Stimulated activated CD4-positive, alpha-beta T cell treated with anti-CD3 and anti-CD28 coated beads, Interleukin-4, amount 100 ng/mL, for 48 hours (primary cell): ENCODE measurements around the gene KAT8.

Source experiments
- DNase-seq, 2 donors: peaks; one replicate each; pipeline ENCODE4 v3.0.0-alpha.2; 2020; ENCODE audit warnings: low read depth in 2 of 2

KAT8 gene

DNA sequence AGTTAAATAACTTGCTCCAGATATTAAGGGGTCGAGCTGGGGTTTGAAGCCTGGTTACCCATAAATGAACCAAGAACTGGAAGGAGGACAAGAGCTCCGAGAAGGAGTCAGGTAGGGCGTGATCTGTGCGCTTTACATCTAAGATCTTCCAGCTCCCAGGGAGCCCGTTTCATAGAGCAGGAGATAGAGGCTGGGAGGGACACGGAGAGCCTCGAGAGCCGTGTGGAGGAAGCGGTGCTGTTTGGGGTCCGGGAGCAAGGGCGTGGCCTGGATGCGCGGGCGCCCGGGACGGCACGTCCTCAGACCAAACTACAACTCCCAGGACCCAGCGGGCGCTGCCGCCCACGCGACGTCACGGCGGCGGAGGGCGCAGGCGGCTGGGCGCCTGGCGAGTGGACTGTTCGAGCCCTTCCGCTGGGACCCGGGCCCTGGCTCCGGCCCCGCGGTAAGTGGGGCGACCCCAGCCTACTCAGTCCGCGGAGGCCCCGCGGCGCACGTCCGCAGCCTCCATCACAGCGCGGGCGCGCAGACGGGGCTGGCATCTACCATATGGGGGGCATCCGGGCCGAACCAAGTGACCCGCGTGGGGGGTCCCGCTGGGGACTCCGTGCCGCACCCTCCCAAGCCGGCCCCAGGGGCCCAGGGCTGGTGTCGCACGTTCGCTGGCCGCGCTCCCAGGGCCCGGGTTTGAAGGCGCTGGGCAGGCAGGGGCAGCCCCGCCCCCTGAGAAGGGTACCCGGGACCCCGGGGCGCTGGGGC is 9.2 kb upstream of the KAT8 start, which contains the start of gene BCKDK:
Gene BCKDK, plus strand, starts transcription at position 352 of the 759 bp plus-strand sequence. CDS start 838 bp downstream, outside the sequence.
- DNase-seq = peak; percentile 65 to 80

DNA sequence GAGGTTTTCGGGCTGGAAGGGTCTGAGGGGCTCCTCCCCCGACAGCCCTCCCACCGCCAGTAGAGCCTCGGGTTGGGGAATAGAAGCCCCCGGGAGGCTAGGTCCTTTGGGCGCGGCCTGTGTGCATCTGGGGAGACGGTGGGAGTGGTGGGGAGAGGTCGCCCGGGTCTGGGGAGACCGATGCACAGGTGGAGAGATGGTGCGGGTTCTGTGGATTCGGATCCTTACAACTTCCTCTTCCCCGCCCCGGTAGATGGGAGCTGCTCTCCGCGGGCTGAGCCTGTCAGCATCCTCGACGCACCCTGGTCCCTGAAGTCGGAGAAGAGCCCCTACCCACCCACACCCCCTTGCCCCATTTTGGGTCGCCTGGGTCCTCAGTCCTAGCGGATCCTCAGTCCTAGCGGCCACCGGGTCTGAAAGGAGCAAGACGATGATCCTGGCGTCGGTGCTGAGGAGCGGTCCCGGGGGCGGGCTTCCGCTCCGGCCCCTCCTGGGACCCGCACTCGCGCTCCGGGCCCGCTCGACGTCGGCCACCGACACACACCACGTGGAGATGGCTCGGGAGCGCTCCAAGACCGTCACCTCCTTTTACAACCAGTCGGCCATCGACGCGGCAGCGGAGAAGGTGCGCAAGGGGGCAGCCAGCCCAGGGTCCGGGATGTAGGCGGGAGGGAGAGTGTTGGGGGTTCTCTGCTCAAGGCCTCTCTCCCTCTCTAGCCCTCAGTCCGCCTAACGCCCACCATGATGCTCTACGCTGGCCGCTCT is 8.5 kb upstream of the KAT8 start:
- DNase-seq = no peak

DNA sequence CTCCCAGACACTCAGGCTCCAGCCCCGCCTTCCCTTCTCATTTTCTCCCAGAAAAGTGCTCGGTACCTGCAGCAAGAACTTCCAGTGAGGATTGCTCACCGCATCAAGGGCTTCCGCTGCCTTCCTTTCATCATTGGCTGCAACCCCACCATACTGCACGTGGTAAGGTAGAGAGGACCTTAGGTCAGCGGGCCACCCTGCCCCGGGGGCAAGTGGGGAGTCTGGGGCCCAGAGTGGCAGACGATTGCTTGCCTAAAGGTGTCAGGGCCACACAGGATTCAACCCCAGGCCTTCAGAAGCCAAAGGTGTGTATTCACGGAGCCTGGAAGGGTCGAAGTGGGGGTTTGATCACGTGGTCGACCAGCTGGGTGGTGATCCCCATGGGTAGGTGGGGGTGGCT is 7.8 kb upstream of the KAT8 start:
- no peak for DNase-seq

DNA sequence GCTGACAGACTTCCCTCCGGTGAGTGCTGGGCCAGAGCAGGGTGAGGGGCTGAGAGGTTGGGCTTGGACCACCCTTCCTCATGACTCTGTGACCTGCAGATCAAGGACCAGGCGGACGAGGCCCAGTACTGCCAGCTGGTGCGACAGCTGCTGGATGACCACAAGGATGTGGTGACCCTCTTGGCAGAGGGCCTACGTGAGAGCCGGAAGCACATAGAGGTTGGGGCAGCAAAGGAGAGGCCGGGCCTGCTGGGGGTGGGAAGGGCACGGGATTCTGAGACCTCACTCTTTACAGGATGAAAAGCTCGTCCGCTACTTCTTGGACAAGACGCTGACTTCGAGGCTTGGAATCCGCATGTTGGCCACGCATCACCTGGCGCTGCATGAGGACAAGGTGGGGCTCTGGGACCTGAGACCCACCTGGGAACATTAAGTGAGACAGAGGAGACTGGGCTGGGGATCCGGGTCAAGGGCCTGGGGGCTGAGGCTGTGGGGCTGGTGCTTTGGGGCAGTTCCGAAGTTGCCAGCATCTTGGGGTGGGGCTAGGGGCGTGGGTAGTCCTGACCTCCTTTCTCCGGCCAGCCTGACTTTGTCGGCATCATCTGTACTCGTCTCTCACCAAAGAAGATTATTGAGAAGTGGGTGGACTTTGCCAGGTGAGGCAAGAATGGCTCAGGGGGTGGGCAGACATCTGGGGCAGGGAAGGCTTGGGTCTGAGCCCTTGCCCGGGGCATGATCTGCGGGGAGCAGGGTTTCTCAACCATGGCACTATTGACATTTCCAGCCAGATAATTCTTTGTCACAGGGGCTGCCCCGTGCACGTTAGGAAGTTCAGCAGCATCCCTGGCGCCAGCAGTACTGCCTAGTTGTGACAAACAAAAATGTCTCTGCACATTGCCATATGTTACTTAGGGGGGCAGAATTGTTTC is 7.1 kb upstream of the KAT8 start:
- no peak for DNase-seq

DNA sequence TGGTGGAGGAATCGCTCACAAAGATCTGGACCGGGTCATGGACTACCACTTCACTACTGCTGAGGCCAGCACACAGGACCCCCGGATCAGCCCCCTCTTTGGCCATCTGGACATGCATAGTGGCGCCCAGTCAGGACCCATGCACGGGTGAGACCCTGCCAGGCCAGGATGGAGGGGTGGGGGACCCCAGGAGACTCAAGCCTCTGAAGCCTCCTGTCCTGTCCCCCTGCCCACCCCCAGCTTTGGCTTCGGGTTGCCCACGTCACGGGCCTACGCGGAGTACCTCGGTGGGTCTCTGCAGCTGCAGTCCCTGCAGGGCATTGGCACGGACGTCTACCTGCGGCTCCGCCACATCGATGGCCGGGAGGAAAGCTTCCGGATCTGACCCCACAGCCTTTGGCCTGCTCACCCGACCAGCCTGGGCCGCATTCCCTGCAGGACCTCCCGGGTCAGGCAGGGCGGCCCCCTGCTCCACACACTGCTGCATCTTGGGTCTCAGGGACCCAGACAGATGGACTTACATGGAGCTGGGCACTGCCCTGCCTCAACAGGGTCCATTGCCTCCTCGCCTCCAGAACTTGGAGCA is 5.5 kb upstream of the KAT8 start:
- no peak for DNase-seq

DNA sequence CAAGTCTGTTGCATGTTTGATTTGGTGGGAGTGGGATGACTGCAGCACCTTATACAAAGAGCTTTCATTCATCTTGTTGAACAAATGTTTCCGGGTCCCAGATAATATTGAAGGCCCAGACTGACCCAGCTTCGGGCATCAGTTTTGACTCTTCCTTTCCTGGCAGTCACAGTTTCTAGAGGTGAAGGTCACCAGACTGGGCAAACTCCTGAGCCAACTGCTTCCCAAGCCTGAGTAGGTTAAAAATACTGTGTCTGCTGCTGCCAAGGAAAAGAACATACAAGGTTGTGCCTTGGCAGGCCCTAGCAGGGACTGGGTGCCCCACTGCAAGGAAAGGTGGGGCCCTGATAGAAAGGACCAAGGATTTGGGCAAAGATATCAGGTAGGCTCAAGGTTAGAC is 4.8 kb upstream of the KAT8 start:
- no peak for DNase-seq

DNA sequence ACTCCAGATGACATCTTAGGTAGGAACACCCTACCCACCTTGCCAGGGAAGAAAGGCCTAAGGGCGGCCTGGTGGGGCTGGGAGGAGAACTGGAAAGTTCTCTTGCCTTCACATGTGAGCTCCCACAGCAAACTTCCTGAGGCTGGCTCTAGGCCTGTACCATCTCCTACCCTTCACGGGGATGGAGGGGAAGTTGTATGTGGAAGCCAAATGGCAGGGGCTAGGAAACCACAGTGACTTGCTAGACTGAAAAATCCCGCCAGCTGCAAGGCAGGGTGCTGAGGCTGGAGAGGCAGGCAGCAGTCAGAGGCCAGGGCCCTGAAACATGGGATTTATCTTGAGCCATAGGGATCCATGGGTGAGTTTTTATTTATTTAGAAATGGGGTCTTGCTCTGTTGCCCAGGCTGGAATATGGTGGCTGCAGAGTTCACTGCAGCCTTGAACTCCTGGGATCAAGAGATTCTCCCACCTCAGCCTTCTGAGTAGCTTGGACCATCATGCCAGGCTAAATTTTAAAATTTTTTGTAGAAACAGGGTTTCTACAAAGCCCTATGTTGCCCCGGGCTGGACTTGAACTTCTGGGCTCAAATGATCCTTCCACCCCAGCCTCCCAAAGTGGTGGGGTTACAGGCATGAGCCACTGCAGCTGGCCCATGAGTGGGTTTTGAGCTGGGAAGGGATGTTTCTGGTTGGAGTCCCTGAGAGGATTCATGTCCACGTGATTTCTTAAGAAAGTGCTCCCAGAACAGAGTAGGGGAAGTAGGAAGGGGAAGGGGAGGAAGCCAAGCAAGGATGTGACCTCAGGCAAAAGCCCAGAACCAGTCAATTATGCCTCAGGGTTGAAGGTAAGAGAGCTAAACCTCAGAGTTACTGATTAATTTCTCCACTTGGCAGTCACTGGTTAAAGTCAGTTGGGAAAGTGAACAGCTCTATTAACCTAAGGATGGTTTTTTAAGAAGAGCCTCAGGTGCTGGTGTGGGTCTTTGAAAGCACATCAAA is 4.0 kb upstream of the KAT8 start:
- no peak for DNase-seq

DNA sequence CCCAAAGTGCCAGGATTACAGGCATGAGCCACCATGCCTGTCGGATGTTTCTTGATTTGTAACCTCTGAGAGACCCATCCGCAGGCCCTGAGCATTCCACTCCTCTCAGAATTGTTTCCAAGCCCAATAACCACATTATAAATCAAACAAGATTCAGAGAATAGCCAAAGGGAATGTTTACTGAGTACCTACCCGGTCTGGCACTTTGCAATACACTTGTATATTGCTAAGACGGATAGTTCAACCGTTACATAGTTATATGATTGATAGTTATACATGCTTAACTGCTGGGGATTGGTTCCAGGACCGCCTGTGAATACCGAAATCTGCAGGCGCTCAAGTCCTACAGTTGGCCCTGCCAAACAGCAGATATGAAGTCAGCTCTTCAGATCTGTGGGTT is 3.0 kb upstream of the KAT8 start:
- DNase-seq = no peak

DNA sequence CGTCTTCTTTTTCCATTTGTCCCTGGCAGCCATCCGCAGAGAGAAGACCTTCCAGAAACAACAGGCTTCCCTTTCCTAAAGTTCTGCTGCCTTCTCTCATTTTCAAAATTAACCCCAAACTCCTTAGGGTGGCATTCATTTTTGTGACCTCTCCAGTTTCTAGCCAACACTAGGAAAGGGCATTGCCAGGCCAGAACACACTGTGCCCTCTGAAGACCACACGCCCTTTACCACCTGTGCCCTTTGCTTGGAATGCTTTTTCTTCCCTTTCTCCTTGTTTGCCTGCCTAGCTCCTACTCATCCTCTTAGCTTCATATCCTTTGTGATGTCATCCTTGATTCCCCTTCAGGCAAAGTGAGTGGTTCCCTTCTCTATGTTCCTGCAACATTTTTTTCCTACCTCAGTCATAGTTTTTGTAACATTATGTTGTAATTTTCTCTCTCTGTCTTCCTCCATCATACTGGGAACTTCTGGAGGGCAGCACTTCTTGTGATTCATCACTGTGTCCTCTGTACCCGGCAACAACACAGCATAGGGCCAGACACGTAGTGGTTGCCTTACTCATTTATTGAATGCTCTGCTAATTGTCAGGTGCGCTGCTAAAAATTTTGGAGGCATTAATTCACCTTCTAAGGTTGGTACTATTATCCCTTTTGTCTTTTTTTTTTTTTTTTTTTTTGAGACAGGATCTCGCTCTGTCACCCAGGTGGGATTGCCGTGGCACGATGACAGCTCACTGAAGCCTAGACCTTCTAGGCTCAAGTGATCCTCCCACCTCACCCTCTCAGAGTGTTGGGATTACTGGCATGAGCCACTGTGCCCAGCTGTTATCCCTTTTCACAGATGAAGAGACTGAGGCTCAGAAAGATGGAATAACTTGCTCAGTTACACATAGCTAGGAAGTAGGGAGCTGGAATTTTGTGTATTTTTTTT is 1.0 kb downstream of the KAT8 start:
- DNase-seq = no peak

DNA sequence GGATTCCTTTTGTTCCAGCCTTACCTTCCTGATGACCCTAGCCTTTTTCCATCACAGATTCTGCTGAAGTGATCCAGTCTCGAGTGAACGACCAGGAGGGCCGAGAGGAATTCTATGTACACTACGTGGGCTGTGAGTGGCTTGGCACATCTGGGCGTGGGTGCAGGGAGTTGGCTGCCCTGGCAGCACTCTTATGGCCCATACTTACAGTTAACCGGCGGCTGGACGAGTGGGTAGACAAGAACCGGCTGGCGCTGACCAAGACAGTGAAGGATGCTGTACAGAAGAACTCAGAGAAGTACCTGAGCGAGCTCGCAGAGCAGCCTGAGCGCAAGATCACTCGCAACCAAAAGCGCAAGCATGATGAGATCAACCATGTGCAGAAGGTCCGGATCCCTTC is 2.7 kb downstream of the KAT8 start:
- DNase-seq = no peak

DNA sequence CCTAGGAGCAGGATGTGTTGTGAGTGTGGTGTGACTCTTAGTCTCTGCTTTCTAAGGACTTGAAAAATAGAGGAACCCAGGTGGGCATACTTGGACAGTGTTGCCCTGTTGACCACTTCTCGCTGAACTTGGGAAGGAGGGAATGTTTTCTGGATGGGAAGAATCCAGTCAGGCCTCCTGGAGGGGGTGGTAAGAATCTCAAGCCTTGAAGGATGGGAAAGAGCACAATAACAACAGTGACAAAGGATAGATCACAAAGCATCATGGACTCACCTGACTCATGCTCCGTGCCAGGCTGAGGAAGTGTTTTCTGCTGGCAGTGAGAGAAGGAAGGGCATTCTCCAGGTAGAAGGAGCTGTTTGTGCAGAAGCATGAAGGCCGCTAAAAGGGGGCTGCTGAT is 8.4 kb downstream of the KAT8 start:
- DNase-seq = no peak

DNA sequence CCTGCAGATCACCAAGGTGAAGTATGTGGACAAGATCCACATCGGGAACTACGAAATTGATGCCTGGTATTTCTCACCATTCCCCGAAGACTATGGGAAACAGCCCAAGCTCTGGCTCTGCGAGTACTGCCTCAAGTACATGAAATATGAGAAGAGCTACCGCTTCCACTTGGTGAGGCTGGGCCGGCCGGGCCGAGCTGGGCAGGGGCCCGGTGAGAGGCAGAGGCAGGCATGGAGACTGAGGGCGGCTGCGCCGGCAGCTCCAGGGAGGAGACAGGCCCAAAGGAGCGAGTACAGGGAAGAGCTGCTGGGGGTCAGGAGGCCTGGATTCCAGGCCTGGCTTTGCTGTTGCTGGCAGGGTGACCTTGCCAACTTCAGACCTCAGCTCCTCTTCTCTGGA is 9.7 kb downstream of the KAT8 start:
- DNase-seq = no peak

DNA sequence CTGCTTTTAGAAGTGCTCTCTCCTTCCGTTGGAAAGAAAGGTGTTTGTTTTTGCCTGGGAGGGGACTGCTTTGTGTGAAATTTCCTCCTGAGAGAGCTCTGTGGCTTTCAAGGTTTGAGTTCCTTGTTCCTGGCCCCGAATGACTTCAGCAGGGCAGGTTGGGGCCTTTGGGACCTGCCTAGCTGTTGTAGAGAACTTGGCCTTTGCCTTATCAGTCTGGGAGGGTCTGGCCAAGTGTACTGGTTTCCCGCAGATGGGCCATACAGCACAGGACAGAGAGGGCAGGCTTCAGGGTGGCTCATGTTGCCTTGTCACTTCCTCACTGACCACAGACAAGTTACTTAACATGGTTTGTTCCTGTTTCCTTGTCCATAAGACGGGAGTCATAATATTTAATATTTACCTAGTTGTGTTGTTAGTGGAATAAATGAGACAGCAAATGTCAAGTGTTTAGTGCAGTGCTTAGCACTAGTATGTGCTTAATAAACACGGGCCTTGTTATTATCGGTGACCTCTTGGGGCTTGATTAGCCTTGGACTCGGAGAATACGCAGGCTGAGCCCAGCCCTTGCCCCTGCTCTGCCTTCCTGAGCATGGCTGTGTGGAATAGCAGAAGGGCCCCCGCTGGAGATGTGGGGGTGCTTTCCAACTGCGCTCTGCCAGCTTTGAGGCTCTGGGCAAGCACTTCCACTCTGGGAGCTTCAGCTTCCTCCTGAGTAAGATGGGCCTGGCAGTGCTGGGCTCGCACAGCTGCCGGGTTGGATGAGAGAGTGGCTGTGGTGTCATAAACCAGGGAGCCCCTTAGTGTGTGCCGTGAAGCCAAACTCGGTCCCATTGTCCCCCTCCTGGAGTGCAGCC is 11.5 kb downstream of the KAT8 start:
- DNase-seq = no peak

DNA sequence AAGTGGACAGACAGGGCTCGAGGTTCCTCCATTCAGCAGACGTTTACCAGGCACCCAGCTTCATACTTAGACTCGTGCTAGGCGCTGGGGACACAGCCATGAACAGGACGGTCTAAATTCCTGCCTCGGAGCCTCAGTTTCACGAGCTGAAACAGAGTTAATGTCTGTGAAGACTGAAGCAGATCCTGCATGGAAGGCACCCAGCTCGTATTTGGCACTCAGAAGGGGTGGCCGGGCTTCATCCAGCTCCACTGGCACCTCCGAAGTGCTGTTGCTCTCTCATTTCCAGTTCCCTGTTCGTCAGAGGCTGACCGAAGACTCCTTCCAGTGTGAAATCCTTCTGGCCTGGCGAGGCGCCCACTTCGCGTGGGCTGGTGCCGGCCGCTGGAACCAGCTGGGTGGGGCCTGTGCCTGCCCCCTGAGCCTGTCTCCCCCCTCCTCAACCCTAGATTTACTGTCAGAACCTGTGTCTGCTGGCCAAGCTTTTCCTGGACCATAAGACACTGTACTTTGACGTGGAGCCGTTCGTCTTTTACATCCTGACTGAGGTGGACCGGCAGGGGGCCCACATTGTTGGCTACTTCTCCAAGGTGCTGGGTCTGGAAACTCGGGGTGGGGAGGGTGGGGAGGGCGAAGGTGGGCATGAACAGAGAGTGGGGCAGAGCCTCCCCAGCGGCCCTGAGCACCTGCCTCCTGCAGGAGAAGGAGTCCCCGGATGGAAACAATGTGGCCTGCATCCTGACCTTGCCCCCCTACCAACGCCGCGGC is 12.3 kb downstream of the KAT8 start:
- DNase-seq = no peak

DNA sequence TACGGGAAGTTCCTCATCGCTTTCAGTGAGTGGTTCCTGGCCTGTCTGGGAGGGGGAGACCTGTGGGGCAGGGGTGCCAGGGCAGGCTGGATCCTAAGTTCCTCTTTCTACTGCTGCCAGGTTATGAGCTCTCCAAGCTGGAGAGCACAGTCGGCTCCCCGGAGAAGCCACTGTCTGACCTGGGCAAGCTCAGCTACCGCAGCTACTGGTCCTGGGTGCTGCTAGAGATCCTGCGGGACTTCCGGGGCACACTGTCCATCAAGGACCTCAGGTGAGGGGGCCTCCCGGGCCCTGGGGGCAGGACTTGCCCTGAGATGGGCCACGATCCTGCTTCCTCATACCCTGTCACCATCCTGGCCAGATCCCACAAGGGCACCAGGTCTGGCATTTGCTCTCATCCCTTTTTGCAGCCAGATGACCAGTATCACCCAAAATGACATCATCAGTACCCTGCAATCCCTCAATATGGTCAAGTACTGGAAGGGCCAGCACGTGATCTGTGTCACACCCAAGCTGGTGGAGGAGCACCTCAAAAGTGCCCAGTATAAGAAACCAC is 12.9 kb downstream of the KAT8 start:
- DNase-seq = no peak

DNA sequence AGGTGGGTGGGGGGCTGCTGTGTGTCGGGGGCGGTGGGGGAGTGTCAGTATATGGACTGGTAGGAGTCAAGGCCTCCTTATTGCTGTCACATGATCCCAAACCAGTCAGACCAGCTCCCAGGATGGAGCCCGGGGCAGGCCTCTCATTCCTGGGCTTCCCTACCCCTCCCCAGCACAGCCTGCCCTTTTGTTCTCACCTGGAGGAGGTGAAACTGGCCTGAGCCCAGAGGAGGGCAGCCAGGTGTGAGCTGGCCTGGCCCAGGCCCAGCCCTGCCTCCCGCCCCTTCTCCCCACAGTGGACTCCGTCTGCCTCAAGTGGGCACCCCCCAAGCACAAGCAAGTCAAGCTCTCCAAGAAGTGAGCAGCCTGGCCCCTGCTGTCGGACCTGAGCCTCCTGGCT is 13.4 kb downstream of the KAT8 start:
- no peak for DNase-seq

DNA sequence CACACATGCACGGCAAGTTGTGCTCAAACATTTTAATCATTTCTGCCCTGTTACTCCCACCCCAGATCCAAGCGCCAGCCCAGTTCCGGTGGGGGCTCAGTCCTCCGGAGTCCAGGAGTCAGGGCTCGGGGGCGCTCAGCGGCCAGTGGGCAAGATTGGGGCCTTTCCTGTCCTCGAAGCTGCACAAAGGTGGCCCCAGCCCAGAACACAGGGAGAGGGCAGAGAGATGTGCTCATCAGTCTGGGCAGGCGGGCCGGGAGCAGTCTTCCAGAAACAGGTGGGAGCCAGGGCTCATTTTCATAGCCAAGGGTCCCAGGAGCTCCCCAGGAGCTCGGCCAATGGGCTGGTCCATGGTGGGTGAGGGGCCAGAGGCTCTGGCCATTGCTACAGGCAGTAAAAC is 14.0 kb downstream of the KAT8 start:
- DNase-seq = no peak
